GM21717 (cell line): Measurements from ENCODE around the gene DAB1.

Experiments
- ATAC-seq: cut with Tn5 transposase; IDR thresholded peaks from one replicate; pipeline ENCODE4 v1.9.1; 2021; ENCODE audit warnings: mild to moderate bottlenecking, moderate library complexity; ENCODE audit not compliant: unreplicated experiment

DAB1 gene

DNA sequence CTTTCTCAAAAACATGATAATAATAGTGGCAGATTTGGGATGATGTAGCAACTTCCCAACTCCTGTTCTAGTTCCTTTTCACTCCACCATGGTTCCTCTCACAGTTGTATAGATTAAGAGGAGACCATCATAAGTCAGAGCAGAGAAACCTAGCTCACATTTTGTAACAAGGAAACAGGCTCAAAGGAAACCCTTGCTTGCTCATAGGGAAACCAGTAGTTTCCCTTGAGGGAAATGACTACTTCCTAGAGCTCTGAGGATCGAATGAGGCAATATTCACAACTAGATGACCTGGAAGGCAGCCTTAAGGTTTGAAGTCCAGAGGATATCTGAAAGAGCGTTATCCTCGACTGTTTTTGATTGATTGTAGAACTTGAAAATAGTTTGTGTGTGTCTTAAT, 382.0 kb downstream of the DAB1 start:
- no peak for ATAC-seq

DNA sequence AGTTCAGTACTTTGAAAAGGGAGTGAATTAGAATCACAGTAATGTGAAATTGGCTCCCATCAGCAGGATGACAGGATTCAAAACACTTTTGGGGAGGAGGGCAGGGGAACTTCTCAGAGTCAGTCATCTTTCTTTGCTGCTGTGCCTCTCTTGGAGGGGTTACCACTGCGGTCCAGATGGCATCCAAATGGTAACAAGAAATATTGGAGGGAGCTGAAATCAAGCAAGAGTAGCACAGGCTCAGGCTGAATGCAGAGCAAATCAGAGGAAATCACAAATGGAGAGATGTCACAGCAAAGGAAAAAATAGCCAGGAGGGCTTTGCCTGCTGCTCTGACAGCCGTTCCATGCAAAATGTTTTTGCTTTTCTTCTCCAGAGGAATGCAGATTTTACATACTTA, 383.0 kb downstream of the DAB1 start:
- no peak for ATAC-seq

DNA sequence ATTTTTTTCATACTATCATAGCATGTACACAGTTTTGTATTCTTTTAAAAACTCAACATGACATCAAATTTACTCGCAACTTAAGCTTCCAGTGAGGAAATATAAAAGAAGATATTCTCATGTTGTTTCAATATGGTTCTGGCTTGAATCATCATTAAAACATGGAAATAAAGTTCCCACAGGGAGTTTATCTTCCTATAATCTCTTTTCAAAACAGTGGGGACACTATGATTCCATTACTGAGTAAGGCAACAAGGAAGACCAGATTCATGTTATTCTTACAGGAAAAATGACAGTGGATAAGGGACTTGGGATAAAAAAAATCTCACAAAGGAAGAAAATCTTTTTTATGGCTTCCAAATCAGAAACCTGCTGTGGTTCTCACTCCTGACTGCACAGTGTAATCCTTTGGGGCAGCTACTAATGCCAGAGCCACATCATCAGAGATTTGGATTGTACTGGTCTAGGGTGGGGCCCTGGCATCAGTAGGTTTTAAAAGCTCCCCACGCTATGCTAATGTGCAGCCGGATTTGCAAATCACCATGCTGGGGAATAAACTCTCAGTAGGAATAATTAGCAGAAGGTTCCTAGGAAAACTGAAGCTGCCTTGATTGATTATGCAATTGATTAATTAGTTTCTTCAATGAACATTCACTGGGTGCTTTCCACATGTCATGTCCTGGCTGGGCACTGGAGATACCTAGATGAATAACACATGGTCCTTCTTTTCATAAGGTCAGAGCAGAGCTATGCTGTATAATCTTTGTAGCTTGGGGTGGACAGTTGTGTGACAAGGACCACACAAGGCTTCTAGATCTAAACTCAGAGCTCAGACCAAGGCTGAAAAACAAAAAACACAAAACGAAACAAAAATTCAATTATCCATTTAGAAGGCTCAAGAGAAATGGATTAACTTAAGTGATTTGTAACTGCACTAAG, 386.9 kb downstream of the DAB1 start:
- ATAC-seq = no peak

DNA sequence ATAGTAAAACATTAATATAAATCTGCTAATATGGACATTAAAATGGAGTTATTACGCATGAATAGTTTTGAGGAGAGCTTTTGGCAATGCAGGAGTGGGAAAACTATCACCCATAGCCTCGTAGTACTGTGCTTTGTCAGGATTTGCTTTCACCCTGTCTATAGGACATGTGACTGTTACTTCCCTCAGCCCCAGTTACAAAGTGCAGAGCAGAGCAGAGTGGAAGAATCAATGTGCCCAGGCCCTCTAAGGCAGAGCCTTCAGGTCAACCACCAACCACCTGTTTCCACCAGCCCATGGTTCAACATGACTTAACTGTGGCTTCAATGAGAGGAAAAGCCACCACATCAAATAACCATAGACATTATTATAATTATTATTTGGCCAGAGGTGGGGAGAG, 389.1 kb downstream of the DAB1 start:
- no peak for ATAC-seq

DNA sequence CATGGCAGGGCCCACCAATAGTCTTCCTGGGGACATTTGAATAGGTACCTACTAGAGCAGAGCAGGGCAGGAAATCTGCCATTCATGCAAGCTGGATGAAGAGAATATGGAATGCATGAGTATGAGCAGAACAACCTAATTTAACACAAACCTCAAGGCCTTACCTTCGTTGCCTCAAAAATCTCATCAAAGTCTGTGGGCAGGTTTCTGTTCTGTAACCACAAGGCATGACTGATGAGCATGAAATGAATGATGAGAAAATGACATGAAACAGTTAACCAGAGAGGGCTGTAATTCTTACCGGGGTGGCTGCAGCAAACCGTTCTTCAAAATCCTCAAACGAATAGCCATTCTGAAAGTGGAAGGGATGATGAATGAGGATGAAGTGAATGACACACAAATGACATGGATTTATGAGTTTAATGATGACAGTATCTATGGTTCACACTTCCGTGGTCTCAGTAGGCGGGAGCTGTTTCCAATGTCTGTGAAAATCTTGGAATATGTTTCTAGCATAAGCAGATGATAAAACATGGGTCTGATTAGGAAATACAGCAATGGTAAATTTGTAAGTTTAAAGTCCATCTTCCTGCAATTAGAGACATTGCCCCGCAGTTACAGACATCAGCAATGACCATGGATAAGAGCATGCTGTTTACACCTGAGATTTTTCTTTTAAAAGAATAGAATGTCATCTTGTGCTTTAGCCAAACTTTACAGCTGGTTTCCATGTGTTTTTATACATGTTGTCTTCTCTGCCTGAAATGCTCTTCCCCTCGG, 390.4 kb downstream of the DAB1 start:
- ATAC-seq = no peak

DNA sequence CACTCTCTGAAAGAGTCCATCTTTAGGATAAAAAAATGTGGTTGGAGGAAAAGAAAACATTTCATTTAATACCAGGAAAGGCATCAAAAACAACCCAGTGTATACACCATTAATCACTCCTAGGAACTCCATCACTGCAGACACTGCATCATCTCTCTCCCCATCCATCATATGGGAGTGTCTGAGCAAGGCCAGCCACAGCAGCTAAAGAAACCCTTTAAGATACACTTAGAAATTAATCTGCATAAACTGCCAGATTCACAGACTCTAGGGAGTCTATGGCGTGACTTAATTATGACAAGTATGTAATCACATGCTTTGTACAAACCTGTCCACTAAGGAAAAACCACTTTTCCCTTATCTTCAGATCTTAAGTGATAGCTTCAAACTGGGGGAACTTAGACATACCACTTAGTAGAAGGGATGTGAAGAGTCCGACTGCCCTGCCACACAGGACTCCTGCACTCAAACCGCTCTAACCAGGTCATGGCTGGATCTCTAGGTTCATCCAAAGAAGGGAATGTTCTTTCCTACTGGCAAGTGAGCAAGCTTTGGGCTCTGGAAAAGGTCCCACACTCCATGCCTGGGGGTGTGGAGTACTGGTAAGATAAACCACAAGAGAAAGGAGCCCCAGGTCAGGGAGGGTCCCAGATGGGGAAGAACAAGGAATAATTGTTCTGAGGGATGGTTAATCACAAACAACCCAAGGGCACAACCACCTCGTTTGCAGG, 397.1 kb downstream of the DAB1 start:
- no peak for ATAC-seq

DNA sequence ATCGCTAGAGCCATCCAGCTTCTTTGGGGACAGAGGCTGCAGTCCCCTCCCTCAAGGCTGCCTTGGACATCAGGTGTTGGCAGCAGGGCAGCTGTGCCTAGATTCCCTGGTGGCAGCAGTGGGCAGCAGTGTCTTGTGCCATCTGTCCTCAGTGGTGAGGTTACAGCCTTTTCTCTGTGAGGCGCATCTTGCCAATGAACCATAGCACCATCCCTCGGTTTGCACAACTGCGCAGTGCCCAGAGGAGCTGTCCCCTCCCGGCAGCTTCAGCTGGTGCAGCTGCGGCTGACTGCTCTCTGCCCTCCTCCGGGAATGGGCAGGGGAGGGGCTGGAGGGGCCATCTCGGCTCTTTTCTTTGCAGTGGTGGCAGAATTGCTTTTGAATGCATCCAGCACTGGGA, 399.0 kb downstream of the DAB1 start:
- no peak for ATAC-seq

DNA sequence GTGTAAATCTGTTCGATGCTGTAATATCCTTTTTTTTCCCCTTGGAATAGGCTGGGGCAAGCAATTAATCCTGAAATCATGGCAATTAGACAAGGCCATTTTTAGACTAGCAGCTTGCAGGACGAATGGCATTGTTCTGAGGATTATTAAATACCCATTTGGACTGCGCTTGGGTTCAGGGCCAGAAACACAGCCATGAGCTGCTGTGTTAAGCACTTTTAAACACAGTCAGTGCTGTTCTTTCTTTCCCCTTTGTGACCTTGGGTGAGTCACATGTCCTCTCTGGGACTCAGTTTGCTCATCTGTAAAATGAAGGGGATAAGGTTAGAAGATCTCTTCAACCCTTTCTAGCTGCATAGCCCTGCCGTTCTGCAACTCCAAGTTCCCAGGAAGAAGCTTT, 399.4 kb downstream of the DAB1 start:
- ATAC-seq = no peak

DNA sequence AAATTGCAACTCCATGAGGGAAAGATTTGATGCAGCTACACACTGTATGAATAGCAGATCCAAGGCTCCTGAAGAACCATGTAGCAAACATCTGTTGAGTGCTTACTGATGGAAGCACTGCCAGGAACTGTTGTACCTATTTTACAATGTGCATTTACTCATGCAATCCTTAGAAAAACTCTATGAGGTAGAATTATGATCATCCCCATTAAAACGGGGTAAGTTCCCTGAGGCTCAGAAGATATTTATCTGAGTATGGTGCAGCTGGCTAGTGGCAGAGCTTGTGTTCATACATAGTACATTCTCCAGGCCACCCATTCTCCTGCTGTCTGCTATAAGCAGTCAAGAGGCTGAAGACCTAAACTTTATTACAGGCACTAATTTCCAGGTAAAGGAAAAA, 403.6 kb downstream of the DAB1 start:
- ATAC-seq = no peak

DNA sequence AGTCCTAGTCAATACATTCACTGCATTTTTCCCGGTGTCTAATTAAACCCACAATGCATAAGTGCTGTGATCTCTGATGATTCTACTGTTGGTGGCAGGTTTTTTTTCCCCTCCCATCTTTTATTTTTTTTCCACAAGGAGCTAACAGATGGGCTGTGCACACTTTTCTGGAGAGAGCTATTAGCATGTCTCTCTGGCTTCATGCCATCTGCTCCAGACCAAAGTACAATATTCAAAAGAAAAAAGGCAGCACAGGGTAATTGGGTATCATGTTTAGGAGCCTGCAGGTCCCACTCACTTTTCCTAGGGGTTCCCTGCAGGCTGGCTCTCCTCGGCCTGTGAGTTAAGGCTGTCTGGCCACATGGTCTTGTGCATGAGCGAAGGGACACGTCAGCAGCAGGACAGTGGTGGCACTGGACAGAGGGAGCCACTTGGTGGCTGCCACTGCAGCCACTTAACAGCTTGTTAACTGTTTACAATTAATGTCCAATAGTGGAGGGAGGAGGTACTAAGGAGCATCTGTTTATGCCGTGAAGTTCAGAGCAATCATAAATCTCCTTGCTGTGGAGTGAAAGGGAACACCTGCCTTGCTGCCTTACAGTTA, 404.5 kb downstream of the DAB1 start:
- ATAC-seq = no peak

DNA sequence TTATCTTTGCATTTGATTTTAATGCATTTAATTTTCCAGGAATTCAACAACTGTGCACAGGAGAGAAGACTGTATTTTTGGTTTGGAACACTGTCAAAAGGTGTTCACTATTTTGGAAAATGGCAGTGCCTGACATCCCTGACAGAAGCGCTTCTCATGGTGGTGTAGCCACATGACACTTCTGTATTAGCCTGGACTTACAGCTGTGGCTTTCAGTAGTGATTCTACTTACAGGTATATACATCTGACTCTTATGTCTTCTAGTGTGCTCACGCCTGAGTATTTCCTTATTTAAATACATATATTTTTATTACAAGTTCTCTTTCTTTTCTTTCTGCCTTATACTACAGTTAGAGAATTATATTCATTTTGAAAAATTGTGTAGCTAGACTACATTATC, 405.7 kb downstream of the DAB1 start:
- ATAC-seq = no peak

DNA sequence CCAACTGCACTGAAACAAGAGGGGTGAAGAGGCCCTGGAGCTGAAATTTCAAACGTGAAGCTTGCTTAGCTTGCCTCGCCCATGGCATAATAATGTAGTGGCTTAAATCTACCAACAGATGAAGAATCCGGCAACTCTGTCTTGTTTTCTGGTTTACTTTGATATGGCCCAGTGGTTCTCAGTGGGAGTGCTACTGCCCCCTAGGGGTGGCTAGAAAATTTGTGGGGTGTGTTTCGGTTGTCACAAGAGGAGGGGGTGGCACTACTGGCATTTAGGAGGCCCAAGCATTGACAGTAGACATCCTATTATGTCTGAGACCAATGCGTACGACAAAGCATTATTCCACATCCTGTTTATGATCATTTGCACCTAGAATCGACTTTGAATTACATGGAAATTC, 406.1 kb downstream of the DAB1 start:
- no peak for ATAC-seq

DNA sequence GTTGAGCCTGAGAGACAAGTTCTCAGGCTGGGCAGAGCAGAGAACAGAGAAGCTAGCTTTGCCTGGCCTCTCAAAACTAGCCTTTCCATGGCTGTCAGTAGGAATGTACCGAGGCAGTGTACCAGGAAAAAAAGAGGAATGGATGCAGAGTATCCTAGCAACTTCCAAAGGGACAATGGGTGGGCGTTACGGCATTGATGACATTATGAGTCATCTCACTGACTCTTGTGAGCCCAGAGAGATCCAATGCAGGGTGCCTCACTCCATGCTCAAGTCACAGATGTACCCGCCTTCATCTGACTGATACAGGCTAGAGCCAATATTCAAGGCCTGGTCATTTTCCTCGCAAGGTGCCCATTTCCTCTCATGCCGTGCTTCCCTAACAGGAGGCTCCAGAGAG, 406.7 kb downstream of the DAB1 start:
- ATAC-seq = no peak

DNA sequence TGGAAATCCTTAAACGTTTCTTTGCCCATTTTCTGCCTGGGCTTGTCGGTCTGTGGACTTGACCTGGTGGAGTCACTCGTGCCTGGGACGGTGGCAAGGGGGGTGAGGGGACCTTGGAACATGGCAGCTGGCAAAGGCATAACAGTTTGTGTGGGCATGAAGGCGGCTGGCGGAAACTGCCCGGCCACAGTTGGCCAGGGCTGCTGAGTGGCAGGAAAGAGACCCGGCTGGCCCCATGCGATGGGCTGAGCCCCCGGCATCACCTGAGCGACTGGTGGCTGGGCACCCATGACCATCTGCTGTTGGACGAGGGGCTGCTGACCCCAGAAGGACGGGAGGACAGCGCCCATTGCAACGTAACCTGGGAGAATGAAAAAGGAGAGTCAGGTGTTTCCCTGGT, 408.8 kb downstream of the DAB1 start:
- no peak for ATAC-seq

DNA sequence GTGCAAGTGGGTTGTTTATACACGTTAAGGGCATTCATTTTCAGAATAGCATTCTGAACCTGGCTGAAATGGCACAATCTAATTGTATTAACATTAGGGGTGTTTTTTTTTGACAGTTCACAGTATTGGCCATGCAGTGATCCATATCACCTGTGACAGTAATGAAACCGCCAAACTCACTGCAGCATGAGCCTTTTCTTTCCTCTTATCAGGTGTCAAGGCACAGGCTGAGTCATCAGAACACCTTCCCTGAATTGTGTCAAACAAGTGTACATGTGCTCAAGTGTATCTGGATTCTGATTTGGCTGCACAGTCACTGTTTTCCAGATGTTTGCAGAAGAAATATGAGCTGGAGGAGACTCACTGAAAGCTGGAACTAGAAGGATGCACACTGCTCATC, 410.3 kb downstream of the DAB1 start:
- no peak for ATAC-seq

DNA sequence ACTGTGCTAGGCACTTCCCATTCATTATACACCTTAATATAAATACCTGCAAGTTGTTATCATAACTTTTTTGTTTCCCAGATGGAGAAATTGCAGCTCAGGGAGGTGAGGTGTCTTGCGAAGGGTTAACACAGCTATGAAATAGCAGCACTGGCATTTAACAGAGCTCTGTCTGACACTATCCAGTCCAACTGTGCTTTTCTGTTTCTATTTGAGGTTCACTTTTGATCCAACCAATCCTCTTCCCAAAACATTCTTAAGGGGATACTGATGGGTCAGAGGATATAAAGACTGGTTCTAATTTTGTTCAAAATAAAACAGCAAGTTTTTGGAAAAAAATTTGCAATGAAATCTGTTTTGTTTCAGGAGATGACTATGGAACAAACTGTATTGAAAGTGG, 411.5 kb downstream of the DAB1 start:
- ATAC-seq = no peak

DNA sequence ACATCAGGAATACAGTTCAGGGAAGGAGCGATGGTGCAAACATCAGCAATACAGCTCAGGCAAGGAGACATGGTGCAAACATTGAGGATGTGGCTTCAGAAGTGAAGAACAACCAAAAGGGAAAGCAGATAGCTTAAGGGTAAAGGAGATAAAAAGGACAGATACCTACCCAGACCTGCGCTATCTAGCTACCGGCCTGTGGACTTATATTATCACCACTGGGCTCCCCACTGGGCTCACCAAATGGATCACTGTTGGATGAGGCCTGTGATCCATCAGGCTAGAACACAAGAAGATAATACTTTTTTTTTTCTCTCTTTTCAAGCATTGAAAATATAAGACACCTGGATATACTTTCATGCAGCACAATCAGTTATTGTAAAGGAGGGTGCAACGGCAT, 413.3 kb downstream of the DAB1 start:
- no peak for ATAC-seq

DNA sequence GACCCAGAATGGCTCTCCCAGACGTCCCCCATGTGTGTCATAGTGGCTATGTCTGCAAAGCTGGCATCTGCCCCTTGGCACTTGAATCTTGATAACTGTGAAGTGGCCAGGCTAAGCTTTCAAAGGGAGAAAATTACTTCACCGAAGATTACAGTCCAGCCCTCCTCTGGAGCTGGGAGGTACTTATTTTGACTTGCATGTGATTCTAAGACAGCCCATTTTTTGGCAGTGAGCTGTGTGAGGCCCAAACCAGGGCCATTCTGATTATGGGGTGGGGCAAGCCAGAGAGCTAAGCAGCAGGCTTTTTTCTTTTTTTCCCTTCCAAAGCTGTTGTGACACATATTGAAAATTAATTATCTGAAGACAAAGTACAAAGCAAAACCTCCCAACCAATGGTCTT, 415.9 kb downstream of the DAB1 start:
- no peak for ATAC-seq

DNA sequence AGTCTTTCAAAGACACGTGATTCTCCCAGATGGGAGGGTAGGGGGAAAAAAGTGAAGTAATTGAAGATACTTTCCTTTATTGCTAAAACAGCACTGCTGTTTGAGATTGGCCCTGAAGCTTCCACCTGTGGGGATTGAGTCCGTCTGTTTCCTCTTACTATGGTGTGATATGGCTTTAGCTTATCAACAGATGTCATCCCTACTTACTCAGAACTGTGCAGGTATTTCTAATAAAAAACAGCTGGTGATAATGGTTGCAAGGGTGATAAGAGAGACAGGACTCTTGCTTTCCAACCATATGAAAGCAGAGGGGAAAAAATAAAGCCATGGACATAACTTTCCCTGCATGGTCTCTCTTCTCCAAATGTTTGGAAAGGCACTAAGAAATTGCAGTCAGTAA, 416.4 kb downstream of the DAB1 start:
- ATAC-seq = no peak

DNA sequence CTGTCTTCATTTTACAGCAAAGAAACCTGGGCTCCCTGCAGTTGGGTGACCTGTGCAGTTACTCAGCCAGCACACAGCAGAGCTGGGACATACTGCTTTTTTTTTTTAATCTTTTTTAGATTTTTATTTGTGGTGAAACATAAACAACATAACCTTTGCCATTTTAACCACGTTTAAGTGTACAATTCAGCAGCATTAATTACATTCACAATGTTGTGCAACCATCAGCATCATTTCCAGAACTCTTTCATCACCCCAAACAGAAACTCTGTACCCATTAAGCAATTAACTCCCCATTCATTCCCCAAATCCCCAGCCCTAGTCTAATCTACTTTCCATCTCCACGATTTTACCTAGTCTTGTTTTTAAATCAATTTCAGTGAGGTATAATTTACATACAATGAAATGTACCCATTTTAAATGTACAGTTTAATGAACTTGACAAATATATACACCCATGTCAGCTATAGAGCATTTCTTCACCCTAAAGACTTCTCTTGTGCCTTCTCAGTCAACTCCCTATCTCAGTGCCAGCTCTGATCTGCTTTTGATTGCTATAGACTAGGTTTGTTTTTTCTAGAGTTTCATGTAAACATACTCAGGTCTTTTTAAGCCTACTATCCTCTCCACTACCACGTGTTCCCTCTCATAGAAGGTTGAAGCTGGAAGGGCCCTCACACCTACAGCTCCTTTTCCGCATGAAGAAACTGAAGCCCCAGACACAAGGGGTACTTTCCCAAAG, 420.3 kb downstream of the DAB1 start:
- no peak for ATAC-seq
